Lower leg skin (tissue), 4 donors: ENCODE measurements around the gene VPS18. TPM values are rescaled to one million over a fixed set of nuclear protein-coding genes. Genes with fewer than 3 reads are reported as not detected.
A peak's percentile ranks its signal among the peaks of the same experiment; 100 is the strongest.

Experiments
- DNase-seq, 2 donors: peaks; one replicate each; pipeline ENCODE4 v3.0.0-alpha.2; 2019; ENCODE audit warnings: low spot score in 2 of 2
- H3K4me3 ChIP-seq: fragments of 200-600 bp; sonication (generic); 2 replicates; pipeline ENCODE4 v1.5.1; 2017; ENCODE audit warnings: mild to moderate bottlenecking, low read depth; ENCODE audit not compliant: poor library complexity, severe bottlenecking
- CTCF ChIP-seq, 3 donors: fragments of 450-650 bp; IDR thresholded peaks; one replicate each; pipeline ENCODE4 v1.5.1; 2016; ENCODE audit warnings: antibody characterized with exemption in 3 of 3, mild to moderate bottlenecking in 3 of 3, moderate library complexity in 2 of 3
- POLR2A ChIP-seq, 2 donors: fragments of 450-650 bp; IDR thresholded peaks; one replicate each; pipeline ENCODE4 v1.6.1; 2016 to 2017; ENCODE audit warnings: antibody characterized with exemption in 2 of 2, mild to moderate bottlenecking in 1 of 2, moderate library complexity in 1 of 2
- WGBS, 2 donors: methylation state at CpG; one replicate each; pipeline ENCODE4 v1.1.5; 2018; 5-methylcytosine and 5-hydroxymethylcytosine counted together
- intact Hi-C: fragments of 100-400 bp; cut with DNase I; formaldehyde crosslinking; loops from one replicate; pipeline ENCODE4 v1.15.0; 2023; ENCODE audit warnings: low total_unique reads
- total RNA-seq, 4 donors: library from RNA; depleted of rRNA; stranded (reverse); fragments of >200 nt; gene quantifications; one replicate each; pipeline ENCODE4 v1.1.0, GENCODE V29; 2016

Gene VPS18
- total RNA-seq, 4 donors from 2014 or later = 15.4 to 29.9 (median 25.7) TPM

GRCh38 chr15:40927873-40928806, 33.9 kb downstream of the VPS18 start:
- WGBS, 2 donors = 1 to 3% methylated on average over 34 to 35 of the region's 68 CpGs
- no peak for TF ChIP-seq CTCF (IDR thresholded peaks at IDR 0.05)
- no peak for TF ChIP-seq POLR2A (IDR thresholded peaks at IDR 0.05)

GRCh38 chr15:40928821-40929659, 34.8 kb downstream of the VPS18 start, which contains the start of gene DLL4:
Gene DLL4, plus strand, starts transcription at chr15:40929340. Its CDS starts 329 bp downstream, at chr15:40929669.
- no peak for DNase-seq
- WGBS, 2 donors = 1% methylated on average over 63 to 64 of the region's 71 CpGs

More at GRCh38 chr15:40927873-40928806, 33.9 kb downstream of the VPS18 start:
- no peak for DNase-seq
- H3K4me3 ChIP-seq = peak overlapping the region; percentile 33
- intact Hi-C loops = no loop called here

DNA sequence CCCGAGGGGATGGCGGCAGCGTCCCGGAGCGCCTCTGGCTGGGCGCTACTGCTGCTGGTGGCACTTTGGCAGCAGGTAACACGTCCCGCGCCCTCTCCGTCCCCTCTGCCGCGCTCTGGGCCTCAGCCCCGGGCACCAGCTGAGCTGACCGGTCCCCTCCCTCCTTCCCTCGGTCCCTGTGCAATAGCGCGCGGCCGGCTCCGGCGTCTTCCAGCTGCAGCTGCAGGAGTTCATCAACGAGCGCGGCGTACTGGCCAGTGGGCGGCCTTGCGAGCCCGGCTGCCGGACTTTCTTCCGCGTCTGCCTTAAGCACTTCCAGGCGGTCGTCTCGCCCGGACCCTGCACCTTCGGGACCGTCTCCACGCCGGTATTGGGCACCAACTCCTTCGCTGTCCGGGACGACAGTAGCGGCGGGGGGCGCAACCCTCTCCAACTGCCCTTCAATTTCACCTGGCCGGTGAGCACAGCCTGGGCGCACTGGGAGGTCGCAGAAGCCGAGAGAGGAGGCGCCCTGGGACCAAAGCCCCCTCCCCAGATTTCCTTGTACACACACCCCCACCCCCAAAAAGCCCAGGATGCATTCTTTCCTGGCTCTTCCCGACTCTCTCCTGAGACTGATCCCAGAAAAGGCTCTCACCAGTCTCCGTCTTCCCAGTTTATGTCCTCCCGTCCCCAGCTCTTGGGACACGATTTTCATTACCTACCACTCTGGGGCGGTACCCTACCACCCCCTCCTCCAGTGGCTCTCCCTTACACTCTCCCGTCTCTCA, 35.6 kb downstream of the VPS18 start:
- WGBS, 2 donors = 0 to 2% methylated on average over 27 to 47 of the region's 56 CpGs
- intact Hi-C loops = loop anchor here (10.0 kb wide), 1 partner anchor 85 kb away; no protein-coding TSS in a partner anchor
- TF ChIP-seq CTCF (IDR thresholded peaks at IDR 0.05) = no peak
- TF ChIP-seq POLR2A (IDR thresholded peaks at IDR 0.05) = no peak
- DNase-seq = no peak
- peak overlapping the region; percentile 4 for H3K4me3 ChIP-seq

More at GRCh38 chr15:40928821-40929659, 34.8 kb downstream of the VPS18 start, which contains the start of gene DLL4:
- intact Hi-C loops = no loop called here
- peak within 1 kb of the TSS; percentile 33 for H3K4me3 ChIP-seq
- no peak for TF ChIP-seq CTCF (IDR thresholded peaks at IDR 0.05)
- no peak for TF ChIP-seq POLR2A (IDR thresholded peaks at IDR 0.05)

GRCh38 chr15:40930430-40931299, 36.4 kb downstream of the VPS18 start:
- DNase-seq = no peak
- intact Hi-C loops = loop anchor here (10.0 kb wide), 1 partner anchor 84 kb away; no protein-coding TSS in a partner anchor
- 2% methylated on average over 46 of the region's 46 CpGs for WGBS, 2 donors
- no peak overlapping the region for H3K4me3 ChIP-seq
- TF ChIP-seq CTCF (IDR thresholded peaks at IDR 0.05) = no peak
- TF ChIP-seq POLR2A (IDR thresholded peaks at IDR 0.05) = no peak
